Endometrium (tissue), 2 donors: Measurements from ENCODE around the gene FMNL2.

Experiments
- FAIRE-seq: peaks from 2 replicates; lab custom pipeline; 2012; peaks lifted over from hg19 to GRCh38; lab: Jason Lieb, UNC
- donor health status: control.
- donor health status: control.

Gene FMNL2

DNA sequence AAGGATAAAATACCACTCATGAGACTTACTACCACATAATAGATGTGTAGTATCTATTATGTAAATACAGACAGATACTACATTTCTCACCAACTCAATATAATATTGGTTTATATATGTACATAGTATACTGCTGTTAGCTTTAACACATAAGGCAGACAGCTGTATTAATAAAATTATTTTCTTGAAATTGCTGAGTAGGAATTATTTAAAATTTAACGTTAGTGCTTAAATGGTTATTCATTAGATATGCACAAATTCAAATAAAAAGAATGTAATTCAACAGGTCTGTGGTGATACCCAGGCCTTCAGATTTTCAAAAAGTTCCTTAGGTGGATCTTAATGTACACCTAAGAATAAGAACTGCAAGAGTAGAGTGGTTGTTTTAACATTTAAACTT lies 323.2 kb downstream of the FMNL2 start:
- no peak for FAIRE-seq

GRCh38 chr2:152661076-152661475 lies 326.1 kb downstream of the FMNL2 start:
- FAIRE-seq: no peak

- FAIRE-seq: no peak
Measured at GRCh38 chr2:152664725-152665124, 329.8 kb downstream of the FMNL2 start.

GRCh38 chr2:152674334-152674733 lies 339.4 kb downstream of the FMNL2 start:
- FAIRE-seq: no peak

- FAIRE-seq: no peak
Measured at GRCh38 chr2:152676461-152676860, 341.5 kb downstream of the FMNL2 start.

DNA sequence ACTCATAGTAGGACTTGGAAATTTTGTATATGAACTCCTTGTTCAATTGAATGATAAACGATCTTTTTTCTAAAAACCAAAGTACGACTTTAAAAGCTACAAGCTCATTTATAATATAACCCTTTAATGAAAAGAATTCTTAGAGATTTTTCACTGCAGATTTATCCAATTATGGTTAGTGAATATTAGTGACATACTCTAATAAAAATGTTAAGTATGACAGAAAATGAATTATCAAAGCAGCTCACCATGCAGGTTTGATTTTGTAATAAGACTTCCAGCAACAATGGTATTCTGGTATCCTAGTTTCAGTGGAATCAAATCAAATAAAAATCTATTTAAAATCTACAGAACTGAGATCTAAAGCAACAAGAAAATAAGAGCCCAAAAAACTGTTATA lies 343.8 kb downstream of the FMNL2 start:
- FAIRE-seq: no peak

DNA sequence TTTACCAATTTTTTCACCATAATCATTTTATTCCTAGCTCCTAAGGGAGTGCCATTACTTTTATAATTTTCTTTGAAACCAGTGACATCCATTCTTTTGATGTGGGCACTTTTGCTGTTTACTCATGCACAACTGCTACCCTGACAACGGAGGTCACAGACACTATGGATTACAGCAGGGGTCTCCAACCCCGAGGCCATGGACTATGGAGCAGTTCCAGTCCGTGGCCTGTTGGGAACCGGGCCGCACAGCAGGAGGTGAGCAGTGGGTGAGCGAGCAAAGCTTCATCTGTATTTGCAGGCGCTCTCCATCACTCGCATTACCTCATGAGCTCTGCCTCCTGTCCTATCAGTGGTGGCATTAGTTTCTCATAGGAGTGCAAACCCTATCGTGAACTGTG lies 347.7 kb downstream of the FMNL2 start:
- no peak for FAIRE-seq

- no peak for FAIRE-seq
Measured at GRCh38 chr2:152683400-152683799, 348.4 kb downstream of the FMNL2 start.

GRCh38 chr2:152686321-152686720 lies 351.3 kb downstream of the FMNL2 start:
- no peak for FAIRE-seq

- no peak for FAIRE-seq
Measured at GRCh38 chr2:152693033-152693432, 358.1 kb downstream of the FMNL2 start.

- FAIRE-seq: no peak
Measured at GRCh38 chr2:152694161-152694661, 359.2 kb downstream of the FMNL2 start.

GRCh38 chr2:152695763-152696162 lies 360.8 kb downstream of the FMNL2 start:
- FAIRE-seq: no peak

DNA sequence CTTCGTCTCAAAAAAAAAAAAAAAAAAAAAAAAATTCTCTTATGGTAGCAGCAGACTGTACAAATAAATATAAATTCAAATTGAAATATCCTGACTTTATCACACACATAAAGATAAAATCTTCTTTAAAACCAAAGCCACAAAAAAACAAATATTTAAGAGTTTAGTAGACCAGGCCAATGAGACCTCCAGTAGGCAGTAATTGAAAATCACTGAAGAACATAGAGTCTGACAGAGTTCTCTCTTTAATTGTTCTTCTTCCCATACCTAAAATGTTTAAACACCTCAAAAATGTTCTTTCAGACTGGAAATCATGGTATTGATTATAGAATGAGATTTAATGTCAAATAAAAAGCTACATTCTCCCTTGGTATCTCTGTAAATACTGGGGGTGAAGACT lies 361.5 kb downstream of the FMNL2 start:
- FAIRE-seq: peak; percentile 51
